ENCODE data around the gene SLC32A1. TPM values are rescaled to one million over a fixed set of nuclear protein-coding genes. Genes with fewer than 3 reads are reported as not detected.

SLC32A1 gene, protein sequence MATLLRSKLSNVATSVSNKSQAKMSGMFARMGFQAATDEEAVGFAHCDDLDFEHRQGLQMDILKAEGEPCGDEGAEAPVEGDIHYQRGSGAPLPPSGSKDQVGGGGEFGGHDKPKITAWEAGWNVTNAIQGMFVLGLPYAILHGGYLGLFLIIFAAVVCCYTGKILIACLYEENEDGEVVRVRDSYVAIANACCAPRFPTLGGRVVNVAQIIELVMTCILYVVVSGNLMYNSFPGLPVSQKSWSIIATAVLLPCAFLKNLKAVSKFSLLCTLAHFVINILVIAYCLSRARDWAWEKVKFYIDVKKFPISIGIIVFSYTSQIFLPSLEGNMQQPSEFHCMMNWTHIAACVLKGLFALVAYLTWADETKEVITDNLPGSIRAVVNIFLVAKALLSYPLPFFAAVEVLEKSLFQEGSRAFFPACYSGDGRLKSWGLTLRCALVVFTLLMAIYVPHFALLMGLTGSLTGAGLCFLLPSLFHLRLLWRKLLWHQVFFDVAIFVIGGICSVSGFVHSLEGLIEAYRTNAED
- 1 to 10 TPM; 1.2 to 2.1 (median 1.4) TPM for polyA plus RNA-seq (ENCODE audit: insufficient read length in 3 of 3)

DNA sequence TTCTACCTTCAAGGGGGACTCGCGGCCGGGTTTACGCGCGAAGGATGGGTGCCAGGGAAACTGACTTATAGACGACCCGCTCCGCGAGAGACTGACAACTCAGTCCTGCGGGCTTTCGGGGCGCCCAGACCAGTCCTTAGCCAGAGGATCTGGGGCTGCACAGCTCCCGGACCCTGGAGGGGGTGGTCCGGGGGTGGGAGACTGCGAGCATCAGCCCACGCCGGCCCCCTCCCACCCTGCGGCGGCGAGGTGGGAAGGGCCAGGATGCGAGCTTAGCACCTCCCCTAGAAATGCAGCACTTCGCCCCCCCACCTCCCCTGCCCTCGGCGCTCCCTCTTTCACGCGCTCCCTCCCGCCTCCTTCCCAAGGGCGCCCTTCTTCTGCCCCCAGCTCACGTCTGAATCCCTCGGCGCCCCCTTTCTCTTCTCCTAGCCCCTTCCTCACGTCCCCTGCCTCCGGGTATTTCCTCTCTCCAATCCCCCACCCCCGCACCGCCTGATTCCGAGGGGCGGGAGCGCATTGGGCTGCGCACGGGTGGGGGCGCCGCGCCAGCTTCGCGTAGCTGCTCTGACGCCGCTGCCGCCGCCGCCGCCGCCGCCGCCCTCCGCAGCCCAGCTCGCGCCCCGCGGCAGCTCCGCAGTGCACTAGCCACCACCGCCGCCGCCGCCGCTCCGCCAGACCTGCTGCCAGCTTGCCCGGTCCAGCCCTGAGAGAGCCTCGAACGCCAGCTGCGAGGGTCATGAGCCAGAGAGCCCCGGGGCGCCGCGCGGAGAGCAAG is at the start of gene SLC32A1:
Gene SLC32A1, plus strand, starts transcription at position 639 of the 778 bp plus-strand sequence. CDS start 239 bp downstream, outside the sequence.
- no peak for DNase-seq (ENCODE audit: low read depth in 3 of 3, low spot score in 2 of 3)

DNA sequence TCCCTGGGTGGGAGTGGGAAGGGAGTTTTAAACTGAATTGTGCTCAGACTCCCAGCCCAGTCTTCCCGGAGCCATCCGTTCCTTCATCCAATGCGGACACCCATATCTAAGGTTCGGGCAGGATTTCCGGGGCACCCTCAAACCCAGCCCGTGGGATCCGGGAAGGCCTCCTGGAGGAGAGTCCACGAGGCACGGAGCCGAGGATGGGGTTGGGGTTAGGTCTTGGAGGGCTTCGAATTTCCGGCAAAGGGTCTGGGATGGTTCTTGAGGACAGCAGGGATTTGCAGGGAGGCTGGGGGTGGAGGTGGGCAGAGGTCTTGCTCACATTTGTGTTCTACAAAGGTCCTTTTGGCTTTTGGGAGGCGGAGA is 49.5 kb upstream of the SLC32A1 start:
- no peak for DNase-seq (ENCODE audit: low read depth in 3 of 3, low spot score in 2 of 3)

GRCh38 chr20:38676576-38676975 is 47.7 kb upstream of the SLC32A1 start:
- no peak for DNase-seq (ENCODE audit: low read depth in 3 of 3, low spot score in 2 of 3)

DNA sequence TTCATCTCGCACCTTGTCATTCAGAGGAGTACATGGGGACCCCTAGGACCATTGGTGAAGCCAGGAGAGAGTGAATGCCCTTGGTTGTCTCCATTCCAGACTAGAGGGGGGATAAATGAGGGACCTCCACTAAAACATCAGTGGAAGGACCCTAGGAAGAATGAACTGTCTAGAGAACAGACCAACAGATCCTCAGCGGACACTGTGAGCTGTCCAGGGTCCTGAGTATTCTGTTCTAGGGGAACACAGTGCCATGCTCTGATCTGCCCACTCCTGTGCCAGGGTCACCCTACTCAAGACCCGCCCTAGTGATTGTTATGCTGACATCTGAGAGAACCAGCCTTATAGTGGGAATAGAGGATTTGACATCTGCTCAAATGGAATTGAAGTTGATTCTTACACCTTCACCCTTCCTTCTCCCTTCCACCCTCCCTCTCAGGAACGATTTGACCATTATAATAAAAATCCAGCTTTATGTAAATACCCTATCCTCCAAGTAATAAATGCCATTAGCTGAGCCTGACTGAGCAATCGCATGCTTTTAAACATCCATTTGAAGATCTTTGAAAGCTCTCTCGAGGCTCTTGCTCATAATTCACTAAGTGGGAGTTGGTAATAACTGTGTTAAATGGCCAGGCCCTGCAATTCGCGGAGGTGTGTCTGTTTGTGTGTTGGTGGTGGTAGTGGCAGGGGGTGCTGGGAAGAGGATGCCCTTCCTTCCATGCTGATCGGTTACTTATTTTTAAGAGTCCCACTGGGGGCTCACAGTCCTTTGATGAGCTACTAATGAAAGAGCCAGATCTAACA is 43.6 kb upstream of the SLC32A1 start:
- peak in 2 of 3 donors; percentile 40 to 64 for DNase-seq (ENCODE audit: low read depth in 3 of 3, low spot score in 2 of 3)

DNA sequence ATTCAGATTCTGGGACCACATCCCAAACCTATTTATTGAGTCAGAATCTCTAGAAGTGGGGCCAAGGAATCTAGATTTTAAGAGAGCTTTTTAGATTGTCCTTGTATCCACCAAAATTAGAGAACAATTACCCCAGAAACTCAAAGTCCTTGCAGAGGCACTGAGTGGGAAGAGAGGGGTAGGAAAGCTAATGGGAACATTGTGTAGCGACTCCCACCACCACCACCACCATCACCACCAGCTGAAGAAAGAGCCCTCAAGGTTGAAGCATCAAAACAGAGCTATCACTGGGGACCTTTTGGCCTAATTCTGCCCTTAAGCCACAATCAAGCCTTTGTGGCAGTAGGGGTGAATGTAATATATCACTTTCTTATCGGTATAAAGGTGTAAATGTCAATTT is 39.0 kb upstream of the SLC32A1 start:
- no peak for DNase-seq (ENCODE audit: low read depth in 3 of 3, low spot score in 2 of 3)

DNA sequence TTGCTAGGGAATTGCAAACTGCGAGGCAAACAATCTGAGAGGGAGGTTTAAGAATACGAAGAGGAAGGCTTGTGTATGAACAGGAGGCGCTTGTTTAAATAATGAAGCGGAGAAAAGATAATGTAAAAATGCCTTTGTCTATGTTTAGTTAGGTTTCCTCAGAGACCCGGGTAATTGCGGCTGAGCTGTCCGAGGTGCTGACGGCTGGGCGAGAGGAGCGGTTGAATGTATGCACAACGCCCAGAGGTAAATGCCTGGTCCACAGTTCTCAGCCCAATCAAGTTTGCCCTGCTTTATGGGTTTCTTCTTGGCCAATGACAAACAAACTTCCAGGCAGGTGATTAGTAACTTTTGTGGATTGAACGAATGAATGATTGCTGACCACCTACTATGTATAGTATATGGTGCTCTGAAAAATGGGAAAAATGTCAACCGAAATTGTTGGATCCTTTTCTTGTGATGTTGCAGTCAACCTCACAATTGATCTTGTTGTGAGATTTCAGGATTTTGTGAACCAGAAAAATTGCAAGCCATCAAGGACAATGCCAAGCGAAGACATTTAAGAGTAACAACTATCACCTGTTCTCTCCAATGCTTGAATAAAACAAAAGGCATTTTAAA is 38.3 kb upstream of the SLC32A1 start:
- DNase-seq (ENCODE audit: low read depth in 3 of 3, low spot score in 2 of 3), result peak in 2 of 3 donors; percentile 31 to 71

- DNase-seq (ENCODE audit: low read depth in 3 of 3, low spot score in 2 of 3), result peak in 2 of 3 donors; percentile 72 to 77
These were observed 31.6 kb upstream of the SLC32A1 start for GRCh38 chr20:38692436-38693411.

GRCh38 chr20:38697306-38697705 is 27.0 kb upstream of the SLC32A1 start:
- DNase-seq (ENCODE audit: low read depth in 3 of 3, low spot score in 2 of 3), result no peak

DNA sequence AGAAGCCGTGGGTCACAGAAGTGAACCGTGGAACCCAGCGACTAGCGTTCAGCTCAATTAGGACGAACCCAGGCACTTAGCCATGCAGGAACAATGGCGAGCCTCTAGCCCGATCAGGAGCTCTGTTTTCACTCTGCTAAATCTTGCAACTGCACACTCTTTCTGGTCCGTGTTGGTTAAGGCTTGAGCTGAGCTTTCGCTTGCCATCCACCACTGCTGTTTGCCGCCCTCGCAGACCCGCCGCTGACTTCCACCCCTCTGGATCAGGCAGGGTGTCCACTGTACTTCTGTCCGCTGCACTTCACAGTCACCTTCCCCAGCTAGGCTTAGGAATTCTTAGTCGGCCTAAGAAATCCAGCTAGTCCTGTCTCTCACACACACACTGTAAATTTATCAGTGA is 25.7 kb upstream of the SLC32A1 start:
- no peak for DNase-seq (ENCODE audit: low read depth in 3 of 3, low spot score in 2 of 3)

DNA sequence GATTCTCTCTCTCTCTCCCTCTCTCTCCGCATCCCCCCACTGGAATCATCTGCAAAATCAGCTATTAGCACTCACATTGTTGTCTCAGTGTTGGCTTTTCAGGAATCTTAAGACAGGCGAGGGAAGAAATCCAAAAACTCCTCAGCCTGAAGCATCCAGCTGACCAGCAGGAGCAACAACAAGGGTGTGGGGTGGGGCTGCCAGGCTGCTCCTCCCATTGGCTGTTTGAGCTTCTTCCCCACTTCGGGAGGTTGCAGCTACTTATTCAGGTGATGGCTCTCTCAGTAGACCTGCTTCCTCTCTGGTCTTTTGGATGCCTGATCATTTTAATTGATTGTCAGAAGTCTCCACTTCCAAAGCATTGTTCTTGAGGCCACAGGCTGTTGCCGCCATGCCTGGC is 24.1 kb upstream of the SLC32A1 start:
- no peak for DNase-seq (ENCODE audit: low read depth in 3 of 3, low spot score in 2 of 3)

DNA sequence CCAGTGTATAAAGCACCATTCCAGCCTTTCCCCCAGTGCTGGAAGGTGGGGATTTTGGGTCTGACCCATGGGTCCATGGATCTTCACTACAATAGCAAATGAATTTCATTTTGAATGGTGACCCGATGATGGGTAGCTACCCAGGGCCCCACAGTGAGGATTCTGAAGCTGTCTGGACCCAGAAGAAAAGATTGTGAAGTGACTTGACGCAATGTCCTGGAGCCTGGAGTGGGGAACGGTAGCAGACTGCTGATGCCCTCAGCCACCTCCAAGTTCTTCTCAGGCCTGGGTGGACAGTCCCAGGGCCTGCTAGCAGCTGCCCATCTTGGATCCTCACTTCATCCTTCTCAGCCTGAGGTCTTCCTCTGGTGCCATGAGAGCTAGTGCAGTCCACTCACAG is 23.4 kb upstream of the SLC32A1 start:
- no peak for DNase-seq (ENCODE audit: low read depth in 3 of 3, low spot score in 2 of 3)

- DNase-seq (ENCODE audit: low read depth in 3 of 3, low spot score in 2 of 3), result no peak
These were observed 20.8 kb upstream of the SLC32A1 start for GRCh38 chr20:38703526-38703925.

DNA sequence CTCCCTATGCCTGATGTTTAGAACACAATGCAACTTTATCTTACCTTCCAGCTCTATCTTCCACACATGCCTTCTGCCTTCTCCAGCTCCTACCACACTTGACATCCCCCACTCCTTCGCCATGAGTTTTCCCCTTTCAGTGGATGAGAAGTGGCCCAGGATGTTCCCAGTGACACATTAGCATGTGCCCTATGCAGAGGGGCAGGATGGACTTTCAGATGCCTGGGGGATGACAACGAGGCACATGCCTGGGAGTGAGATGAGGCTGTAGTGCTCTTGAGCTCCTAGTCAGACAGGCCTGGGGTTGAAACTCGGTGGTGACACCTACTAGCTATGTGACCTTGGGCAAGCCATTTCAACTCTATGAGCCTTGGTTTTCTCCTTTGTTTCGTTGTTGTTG is 20.1 kb upstream of the SLC32A1 start:
- DNase-seq (ENCODE audit: low read depth in 3 of 3, low spot score in 2 of 3), result no peak

- DNase-seq (ENCODE audit: low read depth in 3 of 3, low spot score in 2 of 3), result no peak
These were observed 17.8 kb upstream of the SLC32A1 start for GRCh38 chr20:38706509-38706908.

- DNase-seq (ENCODE audit: low read depth in 3 of 3, low spot score in 2 of 3), result no peak
These were observed 10.0 kb upstream of the SLC32A1 start for GRCh38 chr20:38714308-38714707.

- DNase-seq (ENCODE audit: low read depth in 3 of 3, low spot score in 2 of 3), result no peak
These were observed 8.6 kb upstream of the SLC32A1 start for GRCh38 chr20:38715646-38716045.

DNA sequence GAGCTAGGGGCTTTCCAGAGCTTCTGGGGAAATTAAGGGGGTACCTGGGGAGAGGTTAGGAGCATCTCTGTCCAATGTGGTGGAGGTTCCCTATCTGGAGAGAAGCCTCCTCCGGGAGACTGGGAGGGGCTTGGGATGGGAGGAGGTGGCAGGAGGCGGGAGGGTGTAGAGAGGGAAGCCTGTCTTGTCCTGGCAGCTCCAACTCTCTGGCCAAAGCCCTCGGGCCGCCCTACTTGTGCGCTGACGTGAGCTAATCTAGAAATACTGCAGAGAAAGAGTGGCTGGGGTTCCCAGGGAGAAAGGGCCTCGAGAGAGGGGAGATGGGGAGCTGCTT is 1.6 kb upstream of the SLC32A1 start:
- DNase-seq (ENCODE audit: low read depth in 3 of 3, low spot score in 2 of 3), result no peak

GRCh38 chr20:38723017-38723847 is 1.1 kb upstream of the SLC32A1 start:
- no peak for DNase-seq (ENCODE audit: low read depth in 3 of 3, low spot score in 2 of 3)
